HepG2 (cell line): Measurements from ENCODE around the gene ZNF33B. TPM values are rescaled to one million over a fixed set of nuclear protein-coding genes. Genes with fewer than 3 reads are reported as not detected.

ENCODE experiments used
- ATAC-seq: fragments of 200-7000 bp; cut with Tn5 transposase; 3 replicates; pipeline ENCODE4 v1.9.1; 2020; ENCODE audit warnings: mild to moderate bottlenecking, moderate library complexity
- BruUV-seq: library from RNA; stranded (reverse); fragments of 400-500 nt; replicated peaks from 2 replicates; lab custom pipeline; 2021; lab: Mats Ljungman, UMichigan
- CTCF ChIA-PET: fragments of 300-600 bp; formaldehyde crosslinking; extraction: SDS; loops from one replicate; lab custom pipeline; 2021; ENCODE audit warnings: low total read pairs, inconsistent platforms, low intra/inter-chr PET ratio; lab: Yijun Ruan, JAX
- POLR2A ChIA-PET: fragments of 350-600 bp; sonication (Branson Sonifier 250); formaldehyde crosslinking; loops from one replicate; lab custom pipeline; 2020; ENCODE audit warnings: antibody characterized with exemption, inconsistent platforms; lab: Yijun Ruan, JAX
- DNase-seq: peaks from one replicate; pipeline ENCODE4 v3.0.0-alpha.2; 2015; ENCODE audit warnings: low spot score
- FAIRE-seq: peaks from 3 replicates; lab custom pipeline; 2011; peaks lifted over from hg19 to GRCh38; lab: Jason Lieb, UNC
- H2AFZ ChIP-seq: one replicate; pipeline ENCODE4 v1.6.1; 2011; ENCODE audit warnings: low read length, inconsistent platforms
- H3K27ac ChIP-seq: fragments of 300-600 bp; 3 replicates; pipeline ENCODE4 v1.8.0; 2011; ENCODE audit warnings: mixed run types, mild to moderate bottlenecking, mixed read lengths, low read length, inconsistent platforms; ENCODE audit not compliant: insufficient read depth; ENCODE audit errors: extremely low read length
- H3K27me3 ChIP-seq, 2 experiments: fragments of 200-600 bp in 1 of 2; 2 replicates in 1 of 2; 3 replicates in 1 of 2; pipeline versions ENCODE4 v1.6.0 to v1.8.0; 2011; ENCODE audit warnings: low read length in 2 of 2, mild to moderate bottlenecking in 2 of 2, moderate library complexity in 2 of 2, inconsistent platforms in 1 of 2; ENCODE audit not compliant: insufficient read depth in 2 of 2, control insufficient read depth in 1 of 2
- H3K36me3 ChIP-seq, 2 experiments: fragments of 200-600 bp in 1 of 2; replicated peaks in 1 of 2; 2 replicates in 1 of 2; 3 replicates in 1 of 2; pipeline versions ENCODE4 v1.5.1 to v1.8.0; 2011; ENCODE audit warnings: low read length in 2 of 2, inconsistent platforms in 1 of 2; ENCODE audit not compliant: insufficient read depth in 2 of 2, control insufficient read depth in 1 of 2
- H3K4me1 ChIP-seq: 2 replicates; pipeline ENCODE4 v1.5.1; 2012; ENCODE audit warnings: low read length, inconsistent platforms; ENCODE audit not compliant: insufficient read depth
- H3K4me2 ChIP-seq: 2 replicates; pipeline ENCODE4 v1.6.0; 2011; ENCODE audit warnings: low read depth, low read length, inconsistent platforms
- H3K4me3 ChIP-seq, 3 experiments: fragments of 200-600 bp in 1 of 3; sonication (generic), shearing (Covaris generic) in 1 of 3; replicated peaks in 1 of 3; 2 replicates each; pipeline ENCODE4 v1.5.1; 2011 to 2016; ENCODE audit warnings: low read length in 3 of 3, inconsistent platforms in 2 of 3, low read depth in 2 of 3, mild to moderate bottlenecking in 2 of 3, control low read depth in 1 of 3, mixed read lengths in 1 of 3; ENCODE audit not compliant: insufficient read depth in 1 of 3
- H3K79me2 ChIP-seq: one replicate; pipeline ENCODE4 v1.6.1; 2011; ENCODE audit warnings: low read length, inconsistent platforms; ENCODE audit not compliant: insufficient read depth
- H3K9ac ChIP-seq: 2 replicates; pipeline ENCODE4 v1.6.0; 2011; ENCODE audit warnings: mild to moderate bottlenecking, low read depth, low read length, inconsistent platforms; ENCODE audit not compliant: insufficient read depth
- H3K9me3 ChIP-seq: 2 replicates; pipeline ENCODE4 v1.5.1; 2012; ENCODE audit warnings: mild to moderate bottlenecking, low read length
- H4K20me1 ChIP-seq: 2 replicates; pipeline ENCODE4 v1.6.0; 2011; ENCODE audit warnings: inconsistent platforms, mild to moderate bottlenecking, low read length, moderate library complexity; ENCODE audit not compliant: insufficient read depth
- AHR ChIP-seq: IDR thresholded peaks from 2 replicates; pipeline ENCODE4 v1.6.1; 2018; ENCODE audit warnings: missing genetic modification reagents, missing compliant biosample characterization
- ARNT2 ChIP-seq: sonication (generic); formaldehyde crosslinking; IDR thresholded peaks from 2 replicates; pipeline ENCODE4 v1.8.0; 2022; ENCODE audit warnings: mild to moderate bottlenecking, low read depth, missing genetic modification reagents, moderate library complexity
- GPBP1L1 ChIP-seq: sonication (generic); formaldehyde crosslinking; IDR thresholded peaks from 2 replicates; pipeline ENCODE4 v1.5.0; 2020; ENCODE audit warnings: mild to moderate bottlenecking, missing genetic modification reagents
- HHEX ChIP-seq: IDR thresholded peaks from 2 replicates; pipeline ENCODE4 v1.6.1; 2016; ENCODE audit warnings: control low read depth
- MNT ChIP-seq: fragments of 450-650 bp; IDR thresholded peaks from 2 replicates; pipeline ENCODE4 v1.6.1; 2016
- ZNF44 ChIP-seq: sonication (generic); formaldehyde crosslinking; IDR thresholded peaks from 2 replicates; pipeline ENCODE4 v1.5.1; 2020; ENCODE audit warnings: mild to moderate bottlenecking, missing genetic modification reagents
- WGBS: methylation state at CpG from one replicate; pipeline ENCODE4 v1.1.6; 2017; ENCODE audit warnings: low lambda C conversion rate; 5-methylcytosine and 5-hydroxymethylcytosine counted together
- in situ Hi-C: cut with HindIII; loops from 2 replicates; pipeline ENCODE4 v1.10.0; 2017; ENCODE audit warnings: low pct_unique_long_range_greater_than_20kb; ENCODE audit not compliant: extremely low pct_ligation_motif_present
- intact Hi-C: fragments of 100-400 bp; cut with micrococcal nuclease; formaldehyde crosslinking; loops from one replicate; pipeline ENCODE4 v1.10.0; 2022; ENCODE audit not compliant: unreplicated experiment
- polyA plus RNA-seq, 8 experiments: library from polyadenylated mRNA; depleted of rRNA in 3 of 8; stranded (reverse) in 7 of 8; unstranded in 1 of 8; fragments of >200 nt; fragmentation: Illumina TruSeq in 4 of 8; extraction: Trizol in 4 of 8; gene quantifications; 2 replicates each; pipeline versions ENCODE4 v1.2.1 to v1.2.3, GENCODE V29; 2011 to 2016; ENCODE audit warnings: low read depth in 4 of 8, missing spikeins in 1 of 8, mixed read lengths in 1 of 8; ENCODE audit not compliant: insufficient read depth in 1 of 8
- total RNA-seq, 5 experiments: library from RNA; depleted of rRNA; stranded (reverse); fragments of >200 nt; fragmentation: Illumina TruSeq; extraction: Trizol; gene quantifications; 2 replicates each; pipeline ENCODE4 v1.2.3, GENCODE V29; 2016; ENCODE audit warnings: low read depth in 1 of 5

Gene ZNF33B
- total and polyA plus RNA-seq, 2 of the 13 experiments (the other 11 are each of a cell fraction or from before 2014, with no cell fraction given) = 18.4 to 23.5 TPM

- TF ChIP-seq ZNF44 (CRISPR knock-in tag) = no peak
Measured at GRCh38 chr10:42583828-42584227, 54.5 kb downstream of the ZNF33B start (continued).

- ChIA-PET POLR2A (no interaction called here), CTCF (no interaction called here)
- intact Hi-C loops = no loop called here
- Histone ChIP-seq H3K27me3 (peaks cover 0 to 6% of the 10 kb centered on the region in 2 experiments; a peak in 2 of 5 replicates), H2AFZ (no peak overlapping the region), H3K4me2 (no peak overlapping the region), H3K27ac (no peak overlapping the region), H4K20me1 (no peaks in the 10 kb centered on the region), H3K9ac (no peak overlapping the region), H3K79me2 (no peaks in the 10 kb centered on the region), H3K4me3 (no peak overlapping the region), H3K4me1 (no peaks in the 10 kb centered on the region), H3K9me3 (no peaks in the 10 kb centered on the region), H3K36me3 (no peaks in the 10 kb centered on the region)
- TF ChIP-seq HHEX (CRISPR knock-in tag) = no peak
- no peak for TF ChIP-seq ARNT2 (CRISPR knock-in tag)
- no peak for TF ChIP-seq GPBP1L1
- no peak for TF ChIP-seq AHR (CRISPR knock-in tag)
- TF ChIP-seq MNT = no peak
- WGBS = 41% methylated on average over 4 of the region's 7 CpGs
- in situ Hi-C loops = no loop called here
- ATAC-seq (peak; percentile 52), DNase-seq (no peak), FAIRE-seq (no peak)
- no TSS peak for BruUV-seq
Measured at GRCh38 chr10:42578019-42578418, 60.4 kb downstream of the ZNF33B start.
